Cerebellar cortex (tissue), 1 donor: Measurements from ENCODE around the gene NMNAT2.
"Not testable (repeated sequence)": the region's sequence is repeated elsewhere in the genome, so short reads cannot be mapped to it uniquely, and the experiment has no call there.

ENCODE experiments used
- DNase-seq: peaks from one replicate; pipeline ENCODE4 v3.0.0-alpha.2; 2015; ENCODE audit warnings: low spot score

The NMNAT2 gene

GRCh38 chr1:183417772-183418491 lies at the start of gene NMNAT2:
Gene NMNAT2, minus strand, starts transcription at chr1:183418380. Its CDS starts 113 bp downstream, at chr1:183418267.
- peak; percentile 89 for DNase-seq

DNA sequence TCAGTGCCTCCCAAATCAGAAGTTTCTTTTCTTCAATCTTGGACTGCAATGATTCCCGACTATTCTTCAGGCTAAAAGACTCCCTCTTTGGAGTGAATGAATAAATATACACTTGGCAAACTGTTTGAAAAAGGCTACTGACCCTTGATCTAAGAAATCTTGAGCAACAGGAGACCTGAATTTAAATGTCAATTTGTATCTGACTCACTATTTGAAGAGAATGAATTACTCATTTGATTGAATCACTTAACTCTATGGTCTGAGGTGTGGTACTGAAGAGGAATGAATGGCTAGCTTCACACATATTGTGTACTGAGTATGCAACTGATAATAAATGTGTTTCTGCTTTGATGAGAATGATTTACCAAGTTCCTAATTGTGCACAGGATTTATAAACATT lies 49.5 kb upstream of the NMNAT2 start:
- no peak for DNase-seq

- DNase-seq = no peak
Measured at GRCh38 chr1:183466781-183467180, 48.6 kb upstream of the NMNAT2 start.

GRCh38 chr1:183463566-183463965 lies 45.4 kb upstream of the NMNAT2 start:
- no peak for DNase-seq

DNA sequence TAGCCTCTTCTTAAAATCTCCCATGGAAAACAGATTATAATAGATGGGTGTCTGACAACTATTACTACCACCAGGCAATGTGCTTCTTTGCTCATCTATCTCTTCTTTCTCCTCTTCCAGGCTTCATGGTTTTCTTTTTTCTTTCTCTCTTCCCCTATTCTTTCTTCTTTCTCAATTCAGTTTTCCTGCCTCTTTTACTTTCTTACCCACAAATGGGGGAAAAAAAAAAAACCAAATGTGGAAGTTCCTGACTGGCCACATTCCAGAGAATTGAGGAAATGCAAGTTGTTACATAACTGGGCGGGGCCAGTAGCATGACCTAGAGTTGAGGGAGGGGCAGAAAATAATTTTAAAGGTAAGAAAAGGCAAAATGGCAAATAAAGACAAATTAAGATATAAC lies 43.2 kb upstream of the NMNAT2 start:
- DNase-seq = no peak

GRCh38 chr1:183460596-183460995 lies 42.4 kb upstream of the NMNAT2 start:
- no peak for DNase-seq

DNA sequence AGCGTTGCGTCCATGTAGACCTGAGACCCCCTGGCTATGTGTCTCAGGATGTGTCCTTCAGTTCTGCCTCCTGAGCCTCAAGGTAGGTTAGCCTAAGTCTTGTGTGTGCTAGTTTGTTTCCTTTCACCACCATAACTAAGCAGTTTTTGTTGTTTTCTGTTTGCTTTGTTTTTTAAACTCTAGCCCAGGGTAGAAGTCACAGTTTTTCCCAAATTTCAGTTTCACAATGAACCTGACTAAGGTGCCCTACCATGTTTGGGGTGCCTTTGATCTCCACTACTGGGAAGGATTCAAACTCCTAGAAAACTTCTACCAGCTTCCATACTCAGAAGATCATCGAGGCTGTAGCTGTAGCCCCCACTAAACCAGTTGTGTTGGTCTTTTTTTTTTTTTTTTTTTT lies 39.3 kb upstream of the NMNAT2 start:
- DNase-seq = no peak

DNA sequence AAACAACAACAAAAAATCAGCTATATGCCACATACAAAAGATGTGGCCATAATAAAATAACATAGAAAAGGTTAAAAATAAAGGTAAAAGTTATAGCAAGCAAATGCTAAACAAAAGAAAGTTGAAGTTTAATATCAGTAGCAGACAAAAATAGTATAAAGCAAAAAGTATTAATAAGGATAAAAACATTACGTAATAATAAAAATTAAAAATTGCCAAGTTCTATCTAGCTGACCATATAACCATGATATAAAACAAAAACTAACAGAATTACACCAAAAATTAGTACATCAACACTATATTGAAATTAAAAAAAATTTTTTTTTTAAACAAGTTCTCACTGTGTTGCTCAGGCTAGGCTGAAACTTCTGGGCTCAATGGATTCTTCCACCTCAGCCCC lies 38.6 kb upstream of the NMNAT2 start:
- no peak for DNase-seq

DNA sequence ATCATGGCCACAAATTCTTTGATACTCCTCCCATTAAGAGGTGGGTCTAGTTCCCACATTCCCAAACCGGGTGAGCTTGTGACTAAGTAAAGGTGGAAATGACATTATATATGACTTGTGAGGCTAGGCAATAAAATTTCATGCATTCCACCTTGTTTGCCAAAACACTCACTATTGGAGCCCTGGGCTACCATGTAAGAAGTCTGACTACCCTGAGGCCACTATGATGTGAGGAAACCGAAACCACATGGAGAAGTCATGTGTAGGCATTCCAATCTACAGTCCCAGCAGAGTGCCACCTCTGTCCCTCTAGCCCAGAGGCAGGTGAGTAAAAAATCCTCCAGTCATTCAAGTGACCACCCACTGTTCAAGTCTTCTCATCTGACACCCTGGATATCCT lies 36.2 kb upstream of the NMNAT2 start:
- no peak for DNase-seq

DNA sequence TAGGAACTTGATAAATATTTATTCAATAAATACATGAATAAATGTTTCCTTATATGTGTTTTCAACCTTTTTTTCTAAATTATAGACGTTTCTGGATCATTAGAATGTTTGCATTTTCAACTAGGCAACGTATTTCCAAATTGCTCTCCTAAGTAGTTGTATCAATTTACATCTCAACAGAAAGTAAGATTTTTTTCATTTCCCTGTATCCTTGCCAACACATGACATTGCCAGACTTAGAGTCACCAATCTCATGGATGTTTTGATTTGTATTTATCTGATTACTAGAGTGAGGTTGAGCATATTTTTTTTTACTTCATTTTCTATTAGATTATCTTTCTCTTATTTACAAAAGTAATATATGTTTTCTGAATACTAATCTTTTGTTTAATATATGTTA lies 31.9 kb upstream of the NMNAT2 start:
- DNase-seq = no peak

- DNase-seq = no peak
Measured at GRCh38 chr1:183449223-183449770, 31.1 kb upstream of the NMNAT2 start.

- DNase-seq = peak; percentile 16
Measured at GRCh38 chr1:183444243-183444642, 26.1 kb upstream of the NMNAT2 start.

DNA sequence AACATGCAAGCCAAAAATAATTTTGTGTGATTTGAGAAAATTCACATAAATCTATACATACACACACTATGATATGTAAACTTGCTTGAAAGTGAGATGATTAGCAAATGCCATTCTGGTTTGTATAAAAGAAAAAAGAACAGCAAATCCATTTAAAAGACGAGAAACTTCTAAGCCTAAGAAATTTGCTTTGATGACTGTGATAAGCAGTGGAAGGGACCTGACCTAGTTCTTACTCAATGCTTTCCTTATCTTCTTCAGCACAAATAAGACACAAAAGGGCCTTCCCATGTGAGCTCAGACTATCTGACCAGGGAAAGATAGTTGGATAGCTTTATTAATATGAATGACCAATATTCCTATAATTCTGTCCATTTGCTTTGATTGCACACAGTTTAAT lies 25.3 kb upstream of the NMNAT2 start:
- DNase-seq = peak; percentile 49

DNA sequence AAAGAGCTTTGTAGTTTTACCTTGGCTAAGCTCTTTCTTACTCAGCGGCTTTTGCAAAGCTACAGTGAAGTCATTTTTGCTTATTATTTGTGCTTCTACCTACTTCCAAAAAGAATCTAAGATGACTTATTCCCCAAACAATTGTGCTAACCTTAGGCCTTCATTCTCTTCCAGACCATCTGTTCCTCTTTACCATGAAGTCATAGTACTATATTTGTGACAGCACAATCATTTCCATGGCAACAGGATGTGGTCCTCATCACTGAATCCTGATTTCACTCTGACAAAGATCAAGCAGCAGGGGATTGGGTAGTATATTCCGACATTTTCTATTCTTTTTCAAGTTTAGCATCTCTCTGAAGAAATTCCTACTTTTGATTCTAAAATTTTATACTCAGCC lies 24.8 kb upstream of the NMNAT2 start:
- DNase-seq = peak; percentile 97

DNA sequence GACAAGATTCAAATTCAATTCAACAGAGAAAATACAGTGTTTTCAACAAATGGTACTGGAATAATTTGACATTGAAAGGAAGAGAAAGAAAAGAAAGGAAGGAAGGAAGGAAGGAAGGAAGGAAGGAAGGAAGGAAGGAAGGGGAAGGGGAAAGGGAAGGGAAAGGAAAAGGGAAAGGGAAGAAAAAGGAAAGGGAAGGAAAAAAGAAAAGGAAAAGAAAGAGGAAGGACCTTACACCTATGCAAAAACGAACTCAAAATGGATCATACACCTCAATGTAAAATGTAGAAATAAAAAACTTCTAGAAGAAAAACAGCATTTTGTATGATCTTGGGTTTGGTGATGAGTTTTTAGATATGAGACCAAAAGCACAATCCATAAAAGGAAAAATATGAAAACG lies 19.9 kb upstream of the NMNAT2 start:
- no peak for DNase-seq

- DNase-seq = no peak
Measured at GRCh38 chr1:183435497-183435896, 17.3 kb upstream of the NMNAT2 start.

DNA sequence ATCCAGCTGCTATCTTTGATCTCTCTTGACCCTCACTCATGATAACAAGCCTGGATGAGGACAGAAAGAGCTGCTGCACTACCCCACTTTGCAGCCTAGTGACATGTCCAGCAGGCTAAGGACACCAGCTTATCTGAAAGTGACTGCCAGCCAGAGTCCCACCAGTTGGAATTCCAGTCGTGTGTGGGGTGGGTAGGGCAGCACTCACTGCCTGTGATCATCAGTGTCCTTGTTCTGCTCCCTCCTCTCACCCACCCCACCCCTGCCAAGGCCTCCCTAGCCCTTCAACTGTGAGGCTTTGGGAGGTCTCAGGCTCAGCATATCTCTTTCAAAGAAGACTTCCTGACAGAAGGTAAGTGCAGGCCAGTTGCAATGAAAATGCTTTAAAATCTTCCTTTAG lies 15.5 kb upstream of the NMNAT2 start:
- DNase-seq = no peak

- DNase-seq = no peak
Measured at GRCh38 chr1:183432548-183432875, 14.3 kb upstream of the NMNAT2 start.

DNA sequence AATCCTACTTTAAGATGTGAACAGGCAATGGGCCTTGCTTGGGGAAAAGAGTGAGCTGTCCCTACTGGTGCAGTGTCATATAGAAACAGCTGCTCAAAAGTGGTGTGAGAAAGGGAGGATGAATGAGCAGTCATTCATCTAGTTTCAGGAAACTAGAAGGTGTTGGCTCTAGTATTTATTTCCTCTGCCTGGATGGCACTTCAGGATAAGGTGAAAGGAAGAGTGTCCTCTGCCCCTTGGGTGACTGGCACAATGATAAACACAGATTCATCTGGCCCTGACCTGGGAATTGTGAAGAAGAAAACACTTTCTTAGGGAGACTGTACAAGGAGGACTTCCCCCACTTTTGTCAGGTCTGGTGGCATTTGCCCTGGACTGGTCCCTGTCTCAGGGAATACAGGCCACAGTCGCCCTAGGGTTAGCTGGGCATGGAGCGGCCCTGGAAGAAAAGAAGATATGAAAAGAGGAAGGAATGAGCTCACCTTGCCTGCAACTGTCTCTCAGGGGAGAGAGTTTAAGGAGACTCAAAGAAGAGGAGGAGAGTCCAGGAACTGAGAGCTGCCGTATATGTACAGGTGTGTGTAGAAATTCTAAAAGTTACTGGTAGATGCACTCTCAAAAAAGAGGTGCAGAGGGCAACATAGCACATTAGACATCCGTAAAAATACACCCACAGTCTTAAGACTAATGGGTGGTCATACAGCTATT lies 13.8 kb upstream of the NMNAT2 start:
- DNase-seq = no peak

- not testable (repeated sequence) for DNase-seq
Measured at GRCh38 chr1:183427591-183427990, 9.4 kb upstream of the NMNAT2 start.

- DNase-seq = no peak
Measured at GRCh38 chr1:183424691-183425090, 6.5 kb upstream of the NMNAT2 start.

- no peak for DNase-seq
Measured at GRCh38 chr1:183423541-183423940, 5.4 kb upstream of the NMNAT2 start.

GRCh38 chr1:183419399-183419798 lies 1.2 kb upstream of the NMNAT2 start:
- DNase-seq = no peak

GRCh38 chr1:183418696-183419095 lies 516 bp upstream of the NMNAT2 start:
- peak; percentile 54 for DNase-seq
